ENCODE measurements around the gene PRDM9.

The PRDM9 gene

DNA sequence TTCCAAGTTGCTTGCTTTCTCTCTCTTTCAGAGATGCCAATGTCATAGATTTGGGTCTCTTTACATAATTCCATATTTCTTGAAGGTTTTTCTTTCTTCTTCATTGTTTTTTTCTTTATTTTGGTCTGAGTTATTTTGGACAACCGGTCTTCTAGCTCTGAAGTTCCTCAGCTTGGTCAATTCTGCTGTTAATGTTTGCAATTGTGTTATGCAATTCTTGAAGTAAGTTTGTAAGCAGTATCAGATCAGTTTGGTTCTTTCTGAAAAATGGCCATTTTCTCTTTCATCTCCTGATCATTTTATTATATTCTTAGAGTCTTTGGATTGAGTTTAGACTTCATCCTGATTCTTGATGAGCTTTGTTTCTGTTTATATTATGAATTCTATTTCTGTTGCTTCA lies 16.4 kb upstream of the PRDM9 start:
- Histone ChIP-seq H3K9me2 (replicated peaks; ENCODE audit: insufficient read depth, low read length) (no peaks in the 10 kb centered on the region; the same call in 1 of the 2 replicates), H2AFZ (ENCODE audit: low read depth, low read length, severe bottlenecking) (no peak overlapping the region), H3F3A (ENCODE audit: insufficient read depth) (no peaks in the 10 kb centered on the region), H3K27me3 (ENCODE audit: low read length) (no peaks in the 10 kb centered on the region), H3K79me2 (ENCODE audit: insufficient read depth, low read length) (no peaks in the 10 kb centered on the region), H3K9me3 (ENCODE audit: insufficient read depth, low read length) (0 out of 2 replicates have a peak, but pooled peaks cover 3% of the 10 kb centered on the region), H3K9ac (ENCODE audit: low read length) (no peak overlapping the region), H3K36me3 (ENCODE audit: low read length) (no peaks in the 10 kb centered on the region), H3K4me3 (ENCODE audit: insufficient read depth, low read length, poor library complexity, severe bottlenecking) (no peak overlapping the region), H3K27ac (ENCODE audit: low read depth, low read length) (no peak overlapping the region), H4K20me1 (ENCODE audit: low read depth, low read length) (no peaks in the 10 kb centered on the region), H3K4me2 (ENCODE audit: low read depth, low read length, poor library complexity, severe bottlenecking) (no peak overlapping the region)
- TF ChIP-seq, protein P1, sequence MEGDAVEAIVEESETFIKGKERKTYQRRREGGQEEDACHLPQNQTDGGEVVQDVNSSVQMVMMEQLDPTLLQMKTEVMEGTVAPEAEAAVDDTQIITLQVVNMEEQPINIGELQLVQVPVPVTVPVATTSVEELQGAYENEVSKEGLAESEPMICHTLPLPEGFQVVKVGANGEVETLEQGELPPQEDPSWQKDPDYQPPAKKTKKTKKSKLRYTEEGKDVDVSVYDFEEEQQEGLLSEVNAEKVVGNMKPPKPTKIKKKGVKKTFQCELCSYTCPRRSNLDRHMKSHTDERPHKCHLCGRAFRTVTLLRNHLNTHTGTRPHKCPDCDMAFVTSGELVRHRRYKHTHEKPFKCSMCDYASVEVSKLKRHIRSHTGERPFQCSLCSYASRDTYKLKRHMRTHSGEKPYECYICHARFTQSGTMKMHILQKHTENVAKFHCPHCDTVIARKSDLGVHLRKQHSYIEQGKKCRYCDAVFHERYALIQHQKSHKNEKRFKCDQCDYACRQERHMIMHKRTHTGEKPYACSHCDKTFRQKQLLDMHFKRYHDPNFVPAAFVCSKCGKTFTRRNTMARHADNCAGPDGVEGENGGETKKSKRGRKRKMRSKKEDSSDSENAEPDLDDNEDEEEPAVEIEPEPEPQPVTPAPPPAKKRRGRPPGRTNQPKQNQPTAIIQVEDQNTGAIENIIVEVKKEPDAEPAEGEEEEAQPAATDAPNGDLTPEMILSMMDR (IDR thresholded peaks at IDR 0.05; ENCODE audit: insufficient read depth, low read length, poor library complexity, severe bottlenecking), result no peak
- no peak for TF ChIP-seq EZH2phosphoT487 (conservative IDR thresholded peaks at IDR 0.05; ENCODE audit: low read length)

DNA sequence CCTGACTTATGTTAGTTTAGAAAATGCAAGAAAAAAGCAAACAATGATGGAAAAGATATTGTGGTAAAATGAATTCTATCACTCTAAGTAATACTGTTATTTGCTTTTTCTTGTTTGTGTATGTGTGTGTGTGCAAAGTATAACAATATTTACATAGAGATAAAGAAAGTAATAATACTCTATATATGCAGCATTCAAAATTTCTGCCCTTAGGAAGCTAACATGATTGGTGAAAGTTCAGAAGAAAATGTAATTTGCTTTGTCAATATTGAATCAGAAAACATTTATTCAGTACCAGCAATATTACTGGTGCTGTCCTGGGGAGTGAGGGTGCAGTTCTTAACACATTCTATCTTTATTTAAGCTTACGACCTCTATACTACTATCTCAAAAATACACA lies 12.9 kb upstream of the PRDM9 start:
- no peaks in the 10 kb centered on the region; the same call in 1 of the 2 replicates for H3K9me2 ChIP-seq (replicated peaks; ENCODE audit: insufficient read depth, low read length)
- no peaks in the 10 kb centered on the region for H4K20me1 ChIP-seq (ENCODE audit: low read depth, low read length)
- H3K36me3 ChIP-seq (ENCODE audit: low read length), result no peaks in the 10 kb centered on the region
- no peak overlapping the region for H3K9ac ChIP-seq (ENCODE audit: low read length)
- H3K4me3 ChIP-seq (ENCODE audit: insufficient read depth, low read length, poor library complexity, severe bottlenecking), result no peak overlapping the region
- H3K27me3 ChIP-seq (ENCODE audit: low read length), result no peaks in the 10 kb centered on the region
- H3K79me2 ChIP-seq (ENCODE audit: insufficient read depth, low read length), result no peaks in the 10 kb centered on the region
- H3K4me2 ChIP-seq (ENCODE audit: low read depth, low read length, poor library complexity, severe bottlenecking), result no peak overlapping the region
- TF ChIP-seq, protein P1 (IDR thresholded peaks at IDR 0.05; ENCODE audit: insufficient read depth, low read length, poor library complexity, severe bottlenecking), result no peak
- TF ChIP-seq EZH2phosphoT487 (conservative IDR thresholded peaks at IDR 0.05; ENCODE audit: low read length), result no peak
- no peak overlapping the region for H3K27ac ChIP-seq (ENCODE audit: low read depth, low read length)
- no peak overlapping the region for H2AFZ ChIP-seq (ENCODE audit: low read depth, low read length, severe bottlenecking)
- no peaks in the 10 kb centered on the region for H3K9me3 ChIP-seq (ENCODE audit: insufficient read depth, low read length)
- no peaks in the 10 kb centered on the region for H3F3A ChIP-seq (ENCODE audit: insufficient read depth)

DNA sequence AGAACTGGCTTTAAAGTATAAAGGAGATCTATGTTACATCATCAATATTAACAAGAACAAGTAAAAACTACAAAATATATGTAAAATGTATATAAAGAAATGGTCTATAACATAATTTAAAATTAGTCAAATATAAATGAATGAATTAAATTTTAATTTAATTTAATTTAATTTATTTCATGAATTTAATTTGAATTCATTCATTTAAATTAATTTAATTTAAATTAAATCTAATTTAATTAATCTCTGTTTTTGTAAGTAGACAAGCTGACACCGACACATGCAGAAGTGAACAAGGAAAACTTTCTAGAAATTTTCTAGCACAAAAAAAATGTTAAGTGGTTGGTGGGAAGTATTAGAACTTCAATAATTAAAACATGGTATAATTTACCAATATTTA lies 10.8 kb upstream of the PRDM9 start:
- Histone ChIP-seq H3K79me2 (ENCODE audit: insufficient read depth, low read length) (no peaks in the 10 kb centered on the region), H3K9me3 (ENCODE audit: insufficient read depth, low read length) (no peaks in the 10 kb centered on the region), H3K4me2 (ENCODE audit: low read depth, low read length, poor library complexity, severe bottlenecking) (no peak overlapping the region), H3K27me3 (ENCODE audit: low read length) (no peaks in the 10 kb centered on the region), H3K4me3 (ENCODE audit: insufficient read depth, low read length, poor library complexity, severe bottlenecking) (no peak overlapping the region), H3K27ac (ENCODE audit: low read depth, low read length) (no peak overlapping the region), H3K36me3 (ENCODE audit: low read length) (no peaks in the 10 kb centered on the region), H2AFZ (ENCODE audit: low read depth, low read length, severe bottlenecking) (no peak overlapping the region), H3F3A (ENCODE audit: insufficient read depth) (no peaks in the 10 kb centered on the region), H3K9me2 (replicated peaks; ENCODE audit: insufficient read depth, low read length) (no peaks in the 10 kb centered on the region; the same call in 1 of the 2 replicates), H3K9ac (ENCODE audit: low read length) (no peak overlapping the region), H4K20me1 (ENCODE audit: low read depth, low read length) (no peaks in the 10 kb centered on the region)
- TF ChIP-seq, protein P1 (IDR thresholded peaks at IDR 0.05; ENCODE audit: insufficient read depth, low read length, poor library complexity, severe bottlenecking), result no peak
- TF ChIP-seq EZH2phosphoT487 (conservative IDR thresholded peaks at IDR 0.05; ENCODE audit: low read length), result no peak

All from SU-DHL-6 (cell line).